Mucosa of rectum (tissue), 2 donors: ENCODE data around the gene GRB10.
A peak's percentile ranks its signal among the peaks of the same experiment; 100 is the strongest.

ENCODE experiments used
- H3K27ac ChIP-seq, 2 donors: one replicate each; pipeline ENCODE4 v1.7.0; 2013; ENCODE audit warnings: inconsistent platforms in 2 of 2, low read depth in 2 of 2, low read length in 2 of 2
- H3K27me3 ChIP-seq, 2 donors: one replicate each; pipeline ENCODE4 v1.7.0; 2013; ENCODE audit warnings: low read length in 2 of 2; ENCODE audit not compliant: control insufficient read depth in 2 of 2, insufficient read depth in 2 of 2
- H3K36me3 ChIP-seq, 2 donors: one replicate each; pipeline ENCODE4 v1.7.0; 2013; ENCODE audit warnings: low read length in 2 of 2; ENCODE audit not compliant: control insufficient read depth in 2 of 2, insufficient read depth in 2 of 2
- H3K4me1 ChIP-seq, 2 donors: one replicate each; pipeline ENCODE4 v1.7.0; 2013; ENCODE audit warnings: low read length in 2 of 2, mild to moderate bottlenecking in 1 of 2; ENCODE audit not compliant: control insufficient read depth in 2 of 2, insufficient read depth in 2 of 2
- H3K4me3 ChIP-seq, 2 donors: one replicate each; pipeline ENCODE4 v1.7.0; 2013; ENCODE audit warnings: low read length in 2 of 2
- H3K9ac ChIP-seq, 2 donors: one replicate each; pipeline ENCODE4 v1.7.0; 2013; ENCODE audit warnings: low read length in 2 of 2, low read depth in 1 of 2, mild to moderate bottlenecking in 1 of 2
- H3K9me3 ChIP-seq, 2 donors: one replicate each; pipeline ENCODE4 v1.7.0; 2013; ENCODE audit warnings: low read length in 2 of 2; ENCODE audit not compliant: control insufficient read depth in 2 of 2
- donor health status: healthy.
- donor health status: Normal muscosa, but diverticular disease.

Gene GRB10

GRCh38 chr7:50782375-50783208, at the start of gene GRB10:
Gene GRB10, minus strand, starts transcription at chr7:50782896. Its CDS starts 50,574 bp downstream, at chr7:50732322.
- no peak within 1 kb of the TSS for H3K9ac ChIP-seq

GRCh38 chr7:50828801-50829200, 46.1 kb upstream of the GRB10 start:
- no peaks in the 10 kb centered on the region for H3K9me3 ChIP-seq
- peaks cover 0 to 4% of the 10 kb centered on the region in 2 donors for H3K4me1 ChIP-seq
- H3K9ac ChIP-seq = no peak overlapping the region

More at GRCh38 chr7:50782375-50783208, at the start of gene GRB10:
- no peaks in the 10 kb centered on the region for H3K27me3 ChIP-seq
- no peaks in the 10 kb centered on the region for H3K36me3 ChIP-seq
- no peaks in the 10 kb centered on the region for H3K4me1 ChIP-seq
- peak within 1 kb of the TSS in 1 of 2 donors; percentile 22 for H3K4me3 ChIP-seq
- H3K9me3 ChIP-seq = no peaks in the 10 kb centered on the region
- no peak within 1 kb of the TSS for H3K27ac ChIP-seq

GRCh38 chr7:50828116-50828515, 45.4 kb upstream of the GRB10 start:
- Histone ChIP-seq H3K4me3 (no peak overlapping the region), H3K36me3 (no peaks in the 10 kb centered on the region), H3K9ac (no peak overlapping the region), H3K27me3 (no peaks in the 10 kb centered on the region), H3K4me1 (peaks cover 0 to 4% of the 10 kb centered on the region in 2 donors), H3K9me3 (no peaks in the 10 kb centered on the region), H3K27ac (no peak overlapping the region)

More at GRCh38 chr7:50828801-50829200, 46.1 kb upstream of the GRB10 start:
- Histone ChIP-seq H3K36me3 (no peaks in the 10 kb centered on the region), H3K27me3 (no peaks in the 10 kb centered on the region), H3K4me3 (no peak overlapping the region), H3K27ac (no peak overlapping the region)

- no peaks in the 10 kb centered on the region for H3K27me3 ChIP-seq
- H3K27ac ChIP-seq = no peak overlapping the region
- no peaks in the 10 kb centered on the region for H3K36me3 ChIP-seq
- no peak overlapping the region for H3K4me3 ChIP-seq
- H3K9me3 ChIP-seq = no peaks in the 10 kb centered on the region
- H3K4me1 ChIP-seq = peaks cover 0 to under 1% of the 10 kb centered on the region in 2 donors
- no peak overlapping the region for H3K9ac ChIP-seq
Observed at GRCh38 chr7:50827281-50827680, 44.6 kb upstream of the GRB10 start.

- H3K27me3 ChIP-seq = no peaks in the 10 kb centered on the region
- no peak overlapping the region for H3K4me3 ChIP-seq
- H3K36me3 ChIP-seq = no peaks in the 10 kb centered on the region
- H3K27ac ChIP-seq = no peak overlapping the region
- H3K9me3 ChIP-seq = no peaks in the 10 kb centered on the region
- no peaks in the 10 kb centered on the region for H3K4me1 ChIP-seq
- no peak overlapping the region for H3K9ac ChIP-seq
Observed at GRCh38 chr7:50826371-50827172, 43.9 kb upstream of the GRB10 start.

DNA sequence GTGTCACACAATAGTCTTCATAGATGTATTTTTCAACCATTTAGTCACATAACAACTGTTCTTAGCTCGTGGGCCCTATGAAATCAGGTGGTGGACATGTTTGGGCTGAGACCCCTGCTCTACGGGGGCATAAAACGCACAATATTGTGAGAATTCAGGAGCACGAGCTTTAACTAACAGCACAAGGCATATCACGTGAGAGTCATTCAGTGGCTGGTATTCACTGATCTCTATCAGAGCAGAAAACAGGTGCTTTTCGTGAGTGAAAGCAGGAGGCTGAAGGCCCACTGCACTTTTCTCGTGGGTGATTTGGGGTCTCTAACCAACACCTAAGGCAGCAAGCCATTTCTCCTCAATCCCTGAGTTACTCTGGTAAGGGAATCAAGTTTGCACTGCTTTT, 42.8 kb upstream of the GRB10 start:
- H3K9ac ChIP-seq = no peak overlapping the region

DNA sequence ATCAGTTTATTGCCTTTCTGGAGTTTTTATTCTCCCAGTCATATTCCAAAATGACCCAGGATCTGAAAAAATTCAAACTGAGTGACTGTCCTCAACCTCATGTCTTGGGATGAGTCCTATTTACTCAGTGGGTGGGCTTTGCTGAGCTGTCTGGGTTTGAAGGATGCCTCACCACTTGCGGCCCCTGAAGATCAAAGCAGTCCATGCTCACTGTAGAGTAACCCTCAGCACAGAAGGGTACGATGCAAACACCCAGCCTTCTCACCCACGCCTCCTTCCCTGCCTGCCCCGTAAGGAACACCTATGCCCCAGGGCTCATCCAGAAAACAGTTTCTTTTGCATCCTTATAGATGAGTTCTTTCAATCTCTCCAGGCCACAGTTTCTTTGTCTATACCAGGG, 42.2 kb upstream of the GRB10 start:
- Histone ChIP-seq H3K27ac (no peak overlapping the region), H3K36me3 (no peaks in the 10 kb centered on the region), H3K27me3 (peaks cover 0 to 2% of the 10 kb centered on the region in 2 donors), H3K4me1 (no peaks in the 10 kb centered on the region), H3K4me3 (no peak overlapping the region), H3K9me3 (no peaks in the 10 kb centered on the region), H3K9ac (no peak overlapping the region)

More for the DNA sequence above, 42.8 kb upstream of the GRB10 start:
- Histone ChIP-seq H3K27me3 (peaks cover 0 to under 1% of the 10 kb centered on the region in 2 donors), H3K9me3 (no peaks in the 10 kb centered on the region), H3K36me3 (no peaks in the 10 kb centered on the region), H3K27ac (no peak overlapping the region), H3K4me1 (no peaks in the 10 kb centered on the region), H3K4me3 (no peak overlapping the region)

GRCh38 chr7:50822706-50823105, 40.0 kb upstream of the GRB10 start:
- no peak overlapping the region for H3K9ac ChIP-seq
- H3K27ac ChIP-seq = no peak overlapping the region
- no peaks in the 10 kb centered on the region for H3K9me3 ChIP-seq
- no peak overlapping the region for H3K4me3 ChIP-seq
- no peaks in the 10 kb centered on the region for H3K4me1 ChIP-seq
- peaks cover 0 to 2% of the 10 kb centered on the region in 2 donors for H3K27me3 ChIP-seq
- no peaks in the 10 kb centered on the region for H3K36me3 ChIP-seq

DNA sequence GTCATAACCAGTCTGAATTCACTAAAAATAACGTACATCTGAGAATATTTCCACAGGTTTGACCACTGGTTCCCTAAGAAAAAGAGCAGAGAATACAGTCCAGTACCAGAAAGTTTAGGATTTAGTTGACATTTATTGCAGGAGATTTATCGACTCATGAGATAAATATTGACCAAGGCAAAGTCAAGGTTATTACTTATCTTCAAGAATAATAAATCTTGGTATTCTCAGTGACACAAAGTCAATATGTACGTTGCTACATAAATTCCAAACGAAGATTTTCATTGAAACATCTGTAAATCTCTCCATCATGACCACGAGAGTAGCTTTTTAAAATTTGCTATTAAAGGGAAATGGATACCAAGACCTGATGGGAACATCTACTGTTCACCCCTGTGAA, 39.4 kb upstream of the GRB10 start:
- H3K27ac ChIP-seq = no peak overlapping the region

DNA sequence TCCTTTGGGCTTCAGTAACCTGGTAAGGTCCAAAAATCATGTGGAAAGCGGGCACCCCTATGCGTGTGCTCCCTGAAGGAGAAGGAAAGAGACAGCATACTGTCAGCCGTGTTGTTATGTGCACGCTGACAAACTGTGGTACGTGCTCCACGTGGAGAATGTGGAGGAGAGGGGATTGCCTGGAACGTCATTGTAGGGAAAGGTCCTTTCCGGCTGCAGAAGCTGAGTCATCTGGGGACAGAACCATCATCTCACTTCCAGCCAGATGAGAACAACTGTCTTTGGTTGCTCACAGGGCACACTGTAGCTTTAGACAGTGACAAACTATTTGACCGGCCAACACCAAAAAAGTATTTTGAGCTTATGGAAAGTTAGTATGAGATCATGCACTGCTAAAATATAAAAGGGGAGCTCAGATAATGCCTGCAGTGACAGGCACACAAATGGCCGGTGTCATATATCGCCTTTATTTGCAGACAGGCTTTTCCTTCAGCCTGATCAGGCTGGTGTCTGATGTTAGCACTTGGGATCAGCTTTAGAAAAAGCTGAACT, 38.8 kb upstream of the GRB10 start:
- H3K9ac ChIP-seq = no peak overlapping the region
- no peaks in the 10 kb centered on the region for H3K4me1 ChIP-seq
- H3K27me3 ChIP-seq = peaks cover 0 to 2% of the 10 kb centered on the region in 2 donors
- no peak overlapping the region for H3K4me3 ChIP-seq
- no peak overlapping the region for H3K27ac ChIP-seq
- H3K9me3 ChIP-seq = no peaks in the 10 kb centered on the region
- no peaks in the 10 kb centered on the region for H3K36me3 ChIP-seq

More for the DNA sequence above, 39.4 kb upstream of the GRB10 start:
- Histone ChIP-seq H3K27me3 (peaks cover 0 to 2% of the 10 kb centered on the region in 2 donors), H3K9me3 (no peaks in the 10 kb centered on the region), H3K4me3 (no peak overlapping the region), H3K36me3 (no peaks in the 10 kb centered on the region), H3K4me1 (no peaks in the 10 kb centered on the region), H3K9ac (no peak overlapping the region)
